Neural crest cell (in vitro differentiated cells): ENCODE results near the gene CNTROB. TPM values are rescaled to one million over a fixed set of nuclear protein-coding genes. Genes with fewer than 3 reads are reported as not detected.

Source experiments
- DNase-seq: peaks from one replicate; pipeline ENCODE4 v3.0.0; 2021; ENCODE audit warnings: low read depth, mixed read lengths, low spot score
- H3K27ac Mint-ChIP-seq: one replicate; pipeline ENCODE4 v1.8.0; 2021; ENCODE audit warnings: mild to moderate bottlenecking, mixed read lengths; ENCODE audit not compliant: unreplicated experiment
- H3K27me3 Mint-ChIP-seq: 2 replicates; pipeline ENCODE4 v1.8.0; 2021; ENCODE audit warnings: low read depth, mild to moderate bottlenecking, mixed read lengths
- H3K36me3 Mint-ChIP-seq: 2 replicates; pipeline ENCODE4 v1.8.0; 2021; ENCODE audit warnings: low read depth, mild to moderate bottlenecking, mixed read lengths
- H3K4me1 Mint-ChIP-seq: 2 replicates; pipeline ENCODE4 v1.8.0; 2021; ENCODE audit warnings: mixed read lengths
- H3K4me3 Mint-ChIP-seq: one replicate; pipeline ENCODE4 v1.8.0; 2021; ENCODE audit warnings: mild to moderate bottlenecking, mixed read lengths
- H3K9me3 Mint-ChIP-seq: 2 replicates; pipeline ENCODE4 v1.8.0; 2021; ENCODE audit warnings: mixed read lengths
- CTCF ChIP-seq: fragments of 200-600 bp; sonication (generic); conservative IDR thresholded peaks from 2 replicates; pipeline ENCODE4 v1.5.0; 2021; ENCODE audit warnings: antibody characterized with exemption, mild to moderate bottlenecking
- total RNA-seq: library from RNA; stranded (reverse); gene quantifications from 2 replicates; pipeline ENCODE4 v1.2.1, GENCODE V29; 2021

The CNTROB gene
- total RNA-seq, 1 donor from 2014 or later = 58.3 TPM

- Mint-ChIP-seq H3K4me1 (peaks cover 14% of the 10 kb centered on the region), H3K36me3 (peaks cover 27% of the 10 kb centered on the region), H3K9me3 (no peaks in the 10 kb centered on the region), H3K27me3 (no peaks in the 10 kb centered on the region), H3K27ac (no peak overlapping the region), H3K4me3 (no peak overlapping the region)
- peak; percentile 43 for TF ChIP-seq CTCF
- no peak for DNase-seq
Observed at GRCh38 chr17:7897773-7898172, 34.2 kb upstream of the CNTROB start.

DNA sequence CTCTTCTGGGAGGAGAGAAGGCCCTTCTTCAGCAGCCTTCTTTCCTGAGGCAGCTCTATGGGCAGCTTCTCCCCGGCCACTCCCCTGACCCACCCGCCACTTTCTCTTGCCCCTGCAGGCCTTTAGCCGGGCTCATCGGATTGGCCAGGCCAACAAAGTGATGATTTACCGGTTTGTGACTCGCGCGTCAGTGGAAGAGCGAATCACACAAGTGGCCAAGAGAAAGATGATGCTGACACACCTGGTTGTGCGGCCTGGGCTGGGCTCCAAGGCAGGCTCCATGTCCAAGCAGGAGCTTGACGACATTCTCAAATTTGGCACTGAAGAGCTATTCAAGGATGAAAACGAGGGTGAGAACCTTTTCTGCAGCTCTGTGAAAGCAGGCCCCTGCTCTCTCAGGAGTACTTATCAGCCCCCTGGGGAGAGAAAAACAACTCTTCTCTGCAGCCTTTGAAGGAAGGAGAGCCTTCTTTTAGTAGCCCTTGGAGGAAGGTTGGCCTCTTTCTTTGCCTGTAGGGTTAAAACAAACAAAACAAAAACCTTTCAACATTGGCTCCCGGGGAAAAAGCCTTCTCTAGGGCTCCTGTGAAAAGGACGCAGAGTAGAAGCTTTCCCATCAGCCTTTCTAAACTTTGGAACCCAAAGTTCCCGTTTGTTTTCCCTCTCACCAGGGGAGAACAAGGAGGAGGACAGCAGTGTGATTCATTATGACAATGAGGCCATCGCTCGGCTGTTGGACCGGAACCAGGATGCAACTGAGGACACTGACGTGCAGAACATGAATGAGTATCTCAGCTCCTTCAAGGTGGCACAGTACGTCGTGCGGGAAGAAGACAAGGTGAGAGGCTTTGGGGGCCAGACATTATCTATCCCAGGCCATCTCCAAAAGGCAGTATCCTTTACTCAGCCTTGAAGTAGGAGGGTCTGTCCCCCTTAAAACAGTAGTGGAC lies 28.6 kb upstream of the CNTROB start:
- H3K27ac Mint-ChIP-seq = peak overlapping the region; percentile 50
- TF ChIP-seq CTCF = no peak
- H3K9me3 Mint-ChIP-seq = no peaks in the 10 kb centered on the region
- no peak overlapping the region for H3K4me3 Mint-ChIP-seq
- no peaks in the 10 kb centered on the region for H3K27me3 Mint-ChIP-seq
- H3K36me3 Mint-ChIP-seq = peaks cover 15% of the 10 kb centered on the region
- no peak for DNase-seq
- no peaks in the 10 kb centered on the region for H3K4me1 Mint-ChIP-seq

DNA sequence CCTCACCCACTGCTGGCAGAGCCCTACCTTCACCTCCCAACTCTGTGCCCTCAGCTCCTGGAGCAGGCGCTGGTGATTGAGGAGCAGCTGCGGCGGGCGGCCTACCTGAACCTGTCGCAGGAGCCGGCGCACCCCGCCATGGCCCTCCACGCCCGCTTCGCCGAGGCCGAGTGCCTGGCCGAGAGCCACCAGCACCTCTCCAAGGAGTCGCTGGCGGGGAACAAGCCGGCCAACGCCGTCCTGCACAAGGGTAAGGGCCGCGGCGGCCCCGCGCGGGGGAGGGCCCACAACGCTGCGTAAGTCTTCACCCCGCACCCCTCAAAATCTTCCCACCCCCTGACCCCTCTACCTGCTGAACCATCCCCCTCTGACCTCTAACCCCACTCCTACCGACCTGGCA lies 22.9 kb upstream of the CNTROB start:
- Mint-ChIP-seq H3K9me3 (no peaks in the 10 kb centered on the region), H3K4me1 (peaks cover 8% of the 10 kb centered on the region), H3K4me3 (no peak overlapping the region), H3K36me3 (peaks cover 12% of the 10 kb centered on the region), H3K27ac (no peak overlapping the region), H3K27me3 (no peaks in the 10 kb centered on the region)
- TF ChIP-seq CTCF = no peak
- DNase-seq = no peak

DNA sequence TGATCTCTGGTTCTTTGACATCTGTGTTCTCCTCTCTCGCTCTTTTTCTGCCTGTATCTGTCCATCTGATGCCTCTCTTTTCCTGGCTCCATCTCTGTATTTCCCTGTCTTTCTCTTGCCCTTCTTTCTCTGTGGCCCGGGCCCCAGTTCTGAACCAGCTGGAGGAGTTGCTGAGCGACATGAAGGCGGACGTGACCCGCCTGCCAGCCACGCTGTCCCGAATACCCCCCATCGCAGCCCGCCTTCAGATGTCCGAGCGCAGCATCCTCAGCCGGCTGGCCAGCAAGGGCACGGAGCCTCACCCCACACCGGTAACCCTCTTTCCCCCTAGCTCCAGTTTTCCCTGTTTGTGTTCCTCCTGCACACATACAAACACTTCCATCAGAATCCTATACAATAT lies 21.7 kb upstream of the CNTROB start:
- Mint-ChIP-seq H3K4me3 (no peak overlapping the region), H3K36me3 (peaks cover 12% of the 10 kb centered on the region), H3K27me3 (no peaks in the 10 kb centered on the region), H3K4me1 (peaks cover 15% of the 10 kb centered on the region), H3K9me3 (no peaks in the 10 kb centered on the region), H3K27ac (peak overlapping the region; percentile 70)
- DNase-seq = no peak
- no peak for TF ChIP-seq CTCF

DNA sequence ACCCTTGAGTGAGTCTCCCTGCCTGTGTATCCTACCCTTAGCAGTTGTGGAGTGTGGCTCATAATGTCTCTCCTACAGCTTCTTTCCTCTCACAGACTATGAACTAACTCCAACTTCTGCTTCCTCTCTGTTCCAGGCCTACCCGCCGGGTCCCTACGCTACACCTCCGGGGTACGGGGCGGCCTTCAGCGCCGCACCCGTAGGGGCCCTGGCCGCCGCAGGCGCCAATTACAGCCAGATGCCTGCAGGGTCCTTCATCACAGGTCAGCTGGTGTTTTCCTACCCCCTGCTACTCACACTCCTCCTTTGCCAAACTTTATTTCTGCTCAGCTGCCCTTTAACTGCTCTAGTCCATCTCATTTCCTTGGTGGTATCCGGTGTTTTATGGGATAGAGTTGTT lies 21.3 kb upstream of the CNTROB start:
- DNase-seq = no peak
- Mint-ChIP-seq H3K4me3 (no peak overlapping the region), H3K4me1 (peaks cover 19% of the 10 kb centered on the region), H3K27me3 (no peaks in the 10 kb centered on the region), H3K9me3 (no peaks in the 10 kb centered on the region), H3K36me3 (peaks cover 12% of the 10 kb centered on the region), H3K27ac (peak overlapping the region; percentile 70)
- TF ChIP-seq CTCF = no peak
